Measurements from ENCODE around the gene PKDCC.

DNA sequence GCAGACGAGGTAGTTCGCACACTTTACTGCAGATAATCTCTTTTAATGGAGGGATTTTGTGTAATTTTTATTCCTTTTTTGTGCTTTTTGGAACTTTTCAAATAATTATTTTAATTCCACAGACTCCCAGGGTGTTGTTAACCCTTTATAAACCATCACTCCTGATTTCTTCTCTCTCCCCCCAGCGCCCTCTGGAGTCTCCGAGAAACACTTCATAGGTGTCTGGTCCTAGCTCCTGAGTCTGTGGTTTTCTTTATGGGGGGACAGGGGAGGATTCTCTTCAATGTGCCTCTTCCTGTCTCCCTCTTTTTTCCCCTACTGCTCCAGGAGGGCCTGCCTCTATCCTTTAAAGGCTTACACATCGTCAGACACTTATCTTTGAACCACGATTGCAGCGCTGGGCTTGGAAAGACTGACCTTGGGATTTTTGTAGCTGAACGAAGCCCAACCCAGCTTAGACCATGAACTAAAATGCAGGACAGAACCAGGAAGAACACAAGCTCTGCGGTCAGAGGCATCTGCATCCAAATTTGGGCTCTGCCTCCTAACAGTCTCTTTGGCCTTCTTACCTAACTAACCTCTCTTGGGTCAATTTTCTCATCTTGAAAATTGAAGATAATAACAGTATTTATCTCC is 7.1 kb upstream of the PKDCC start:
- TF ChIP-seq POLR2AphosphoS5 (IDR thresholded peaks at IDR 0.05; ENCODE audit: low read depth, low read length) (no peak), SIN3A (IDR thresholded peaks at IDR 0.05; ENCODE audit: borderline replicate concordance, insufficient read depth, low read depth, low read length) (no peak), TCF7L2 (IDR thresholded peaks at IDR 0.05; ENCODE audit: low read depth, low read length) (no peak)
- TF ChIP-seq, protein P1, sequence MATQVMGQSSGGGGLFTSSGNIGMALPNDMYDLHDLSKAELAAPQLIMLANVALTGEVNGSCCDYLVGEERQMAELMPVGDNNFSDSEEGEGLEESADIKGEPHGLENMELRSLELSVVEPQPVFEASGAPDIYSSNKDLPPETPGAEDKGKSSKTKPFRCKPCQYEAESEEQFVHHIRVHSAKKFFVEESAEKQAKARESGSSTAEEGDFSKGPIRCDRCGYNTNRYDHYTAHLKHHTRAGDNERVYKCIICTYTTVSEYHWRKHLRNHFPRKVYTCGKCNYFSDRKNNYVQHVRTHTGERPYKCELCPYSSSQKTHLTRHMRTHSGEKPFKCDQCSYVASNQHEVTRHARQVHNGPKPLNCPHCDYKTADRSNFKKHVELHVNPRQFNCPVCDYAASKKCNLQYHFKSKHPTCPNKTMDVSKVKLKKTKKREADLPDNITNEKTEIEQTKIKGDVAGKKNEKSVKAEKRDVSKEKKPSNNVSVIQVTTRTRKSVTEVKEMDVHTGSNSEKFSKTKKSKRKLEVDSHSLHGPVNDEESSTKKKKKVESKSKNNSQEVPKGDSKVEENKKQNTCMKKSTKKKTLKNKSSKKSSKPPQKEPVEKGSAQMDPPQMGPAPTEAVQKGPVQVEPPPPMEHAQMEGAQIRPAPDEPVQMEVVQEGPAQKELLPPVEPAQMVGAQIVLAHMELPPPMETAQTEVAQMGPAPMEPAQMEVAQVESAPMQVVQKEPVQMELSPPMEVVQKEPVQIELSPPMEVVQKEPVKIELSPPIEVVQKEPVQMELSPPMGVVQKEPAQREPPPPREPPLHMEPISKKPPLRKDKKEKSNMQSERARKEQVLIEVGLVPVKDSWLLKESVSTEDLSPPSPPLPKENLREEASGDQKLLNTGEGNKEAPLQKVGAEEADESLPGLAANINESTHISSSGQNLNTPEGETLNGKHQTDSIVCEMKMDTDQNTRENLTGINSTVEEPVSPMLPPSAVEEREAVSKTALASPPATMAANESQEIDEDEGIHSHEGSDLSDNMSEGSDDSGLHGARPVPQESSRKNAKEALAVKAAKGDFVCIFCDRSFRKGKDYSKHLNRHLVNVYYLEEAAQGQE (IDR thresholded peaks at IDR 0.05; ENCODE audit: insufficient read depth in 1 of 2, low read depth in 2 of 2, low read length in 1 of 2), result no peak
- TF ChIP-seq, protein P2, sequence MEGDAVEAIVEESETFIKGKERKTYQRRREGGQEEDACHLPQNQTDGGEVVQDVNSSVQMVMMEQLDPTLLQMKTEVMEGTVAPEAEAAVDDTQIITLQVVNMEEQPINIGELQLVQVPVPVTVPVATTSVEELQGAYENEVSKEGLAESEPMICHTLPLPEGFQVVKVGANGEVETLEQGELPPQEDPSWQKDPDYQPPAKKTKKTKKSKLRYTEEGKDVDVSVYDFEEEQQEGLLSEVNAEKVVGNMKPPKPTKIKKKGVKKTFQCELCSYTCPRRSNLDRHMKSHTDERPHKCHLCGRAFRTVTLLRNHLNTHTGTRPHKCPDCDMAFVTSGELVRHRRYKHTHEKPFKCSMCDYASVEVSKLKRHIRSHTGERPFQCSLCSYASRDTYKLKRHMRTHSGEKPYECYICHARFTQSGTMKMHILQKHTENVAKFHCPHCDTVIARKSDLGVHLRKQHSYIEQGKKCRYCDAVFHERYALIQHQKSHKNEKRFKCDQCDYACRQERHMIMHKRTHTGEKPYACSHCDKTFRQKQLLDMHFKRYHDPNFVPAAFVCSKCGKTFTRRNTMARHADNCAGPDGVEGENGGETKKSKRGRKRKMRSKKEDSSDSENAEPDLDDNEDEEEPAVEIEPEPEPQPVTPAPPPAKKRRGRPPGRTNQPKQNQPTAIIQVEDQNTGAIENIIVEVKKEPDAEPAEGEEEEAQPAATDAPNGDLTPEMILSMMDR (IDR thresholded peaks at IDR 0.05), result no peak; the same call in 1 of the 2 replicates

Data from Panc1 (cell line).